GM23338 (cell line): ENCODE data around the gene MFRP.

Experiments
- POLR2AphosphoS5 ChIP-seq: IDR thresholded peaks from 2 replicates; pipeline ENCODE4 v1.6.1; 2016; ENCODE audit warnings: antibody characterized with exemption, low read depth
- ZNF462 ChIP-seq: fragments of 250-450 bp; sonication (Bioruptor Pico); IDR thresholded peaks from 2 replicates; pipeline ENCODE4 v1.5.0; 2020; ENCODE audit warnings: mild to moderate bottlenecking, moderate library complexity
- TF ChIP-seq, protein P1 (sequence below), 2 experiments: fragments of 200-600 bp in 1 of 2; sonication (generic) in 1 of 2; conservative IDR thresholded peaks; 2 replicates each; pipeline versions ENCODE4 v1.5.1 to v1.6.1; 2016 to 2017; ENCODE audit warnings: antibody characterized with exemption in 2 of 2, low read depth in 2 of 2, mild to moderate bottlenecking in 2 of 2, moderate library complexity in 1 of 2
- TF ChIP-seq, protein P2 (sequence below): IDR thresholded peaks from one replicate; pipeline ENCODE4 v1.6.1; 2018; ENCODE audit warnings: antibody characterized with exemption; ENCODE audit not compliant: unreplicated experiment

GRCh38 chr11:119380160-119380826 lies 33.8 kb upstream of the MFRP start:
- TF ChIP-seq, protein P1, sequence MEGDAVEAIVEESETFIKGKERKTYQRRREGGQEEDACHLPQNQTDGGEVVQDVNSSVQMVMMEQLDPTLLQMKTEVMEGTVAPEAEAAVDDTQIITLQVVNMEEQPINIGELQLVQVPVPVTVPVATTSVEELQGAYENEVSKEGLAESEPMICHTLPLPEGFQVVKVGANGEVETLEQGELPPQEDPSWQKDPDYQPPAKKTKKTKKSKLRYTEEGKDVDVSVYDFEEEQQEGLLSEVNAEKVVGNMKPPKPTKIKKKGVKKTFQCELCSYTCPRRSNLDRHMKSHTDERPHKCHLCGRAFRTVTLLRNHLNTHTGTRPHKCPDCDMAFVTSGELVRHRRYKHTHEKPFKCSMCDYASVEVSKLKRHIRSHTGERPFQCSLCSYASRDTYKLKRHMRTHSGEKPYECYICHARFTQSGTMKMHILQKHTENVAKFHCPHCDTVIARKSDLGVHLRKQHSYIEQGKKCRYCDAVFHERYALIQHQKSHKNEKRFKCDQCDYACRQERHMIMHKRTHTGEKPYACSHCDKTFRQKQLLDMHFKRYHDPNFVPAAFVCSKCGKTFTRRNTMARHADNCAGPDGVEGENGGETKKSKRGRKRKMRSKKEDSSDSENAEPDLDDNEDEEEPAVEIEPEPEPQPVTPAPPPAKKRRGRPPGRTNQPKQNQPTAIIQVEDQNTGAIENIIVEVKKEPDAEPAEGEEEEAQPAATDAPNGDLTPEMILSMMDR (conservative IDR thresholded peaks at IDR 0.05; ENCODE audit: low read depth in 2 of 2) = no peak
- no peak for TF ChIP-seq POLR2AphosphoS5
- TF ChIP-seq, protein P2, sequence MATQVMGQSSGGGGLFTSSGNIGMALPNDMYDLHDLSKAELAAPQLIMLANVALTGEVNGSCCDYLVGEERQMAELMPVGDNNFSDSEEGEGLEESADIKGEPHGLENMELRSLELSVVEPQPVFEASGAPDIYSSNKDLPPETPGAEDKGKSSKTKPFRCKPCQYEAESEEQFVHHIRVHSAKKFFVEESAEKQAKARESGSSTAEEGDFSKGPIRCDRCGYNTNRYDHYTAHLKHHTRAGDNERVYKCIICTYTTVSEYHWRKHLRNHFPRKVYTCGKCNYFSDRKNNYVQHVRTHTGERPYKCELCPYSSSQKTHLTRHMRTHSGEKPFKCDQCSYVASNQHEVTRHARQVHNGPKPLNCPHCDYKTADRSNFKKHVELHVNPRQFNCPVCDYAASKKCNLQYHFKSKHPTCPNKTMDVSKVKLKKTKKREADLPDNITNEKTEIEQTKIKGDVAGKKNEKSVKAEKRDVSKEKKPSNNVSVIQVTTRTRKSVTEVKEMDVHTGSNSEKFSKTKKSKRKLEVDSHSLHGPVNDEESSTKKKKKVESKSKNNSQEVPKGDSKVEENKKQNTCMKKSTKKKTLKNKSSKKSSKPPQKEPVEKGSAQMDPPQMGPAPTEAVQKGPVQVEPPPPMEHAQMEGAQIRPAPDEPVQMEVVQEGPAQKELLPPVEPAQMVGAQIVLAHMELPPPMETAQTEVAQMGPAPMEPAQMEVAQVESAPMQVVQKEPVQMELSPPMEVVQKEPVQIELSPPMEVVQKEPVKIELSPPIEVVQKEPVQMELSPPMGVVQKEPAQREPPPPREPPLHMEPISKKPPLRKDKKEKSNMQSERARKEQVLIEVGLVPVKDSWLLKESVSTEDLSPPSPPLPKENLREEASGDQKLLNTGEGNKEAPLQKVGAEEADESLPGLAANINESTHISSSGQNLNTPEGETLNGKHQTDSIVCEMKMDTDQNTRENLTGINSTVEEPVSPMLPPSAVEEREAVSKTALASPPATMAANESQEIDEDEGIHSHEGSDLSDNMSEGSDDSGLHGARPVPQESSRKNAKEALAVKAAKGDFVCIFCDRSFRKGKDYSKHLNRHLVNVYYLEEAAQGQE = no peak
- TF ChIP-seq ZNF462 = no peak
